Measurements from ENCODE around the gene ATP8B3. TPM values are rescaled to one million over a fixed set of nuclear protein-coding genes. Genes with fewer than 3 reads are reported as not detected.

ATP8B3 gene
- total RNA-seq, 4 donors from 2014 or later = 0.30 to 1.2 (median 0.66) TPM

- DNase-seq (ENCODE audit: low spot score in 2 of 2) = no peak
- intact Hi-C loops (cut with DNase I; ENCODE audit: low total_unique reads) = no loop called here
- no peak overlapping the region for H3K4me3 ChIP-seq (ENCODE audit: low read depth, poor library complexity, severe bottlenecking)
- no peak for TF ChIP-seq POLR2A (IDR thresholded peaks at IDR 0.05)
- TF ChIP-seq, protein P1, sequence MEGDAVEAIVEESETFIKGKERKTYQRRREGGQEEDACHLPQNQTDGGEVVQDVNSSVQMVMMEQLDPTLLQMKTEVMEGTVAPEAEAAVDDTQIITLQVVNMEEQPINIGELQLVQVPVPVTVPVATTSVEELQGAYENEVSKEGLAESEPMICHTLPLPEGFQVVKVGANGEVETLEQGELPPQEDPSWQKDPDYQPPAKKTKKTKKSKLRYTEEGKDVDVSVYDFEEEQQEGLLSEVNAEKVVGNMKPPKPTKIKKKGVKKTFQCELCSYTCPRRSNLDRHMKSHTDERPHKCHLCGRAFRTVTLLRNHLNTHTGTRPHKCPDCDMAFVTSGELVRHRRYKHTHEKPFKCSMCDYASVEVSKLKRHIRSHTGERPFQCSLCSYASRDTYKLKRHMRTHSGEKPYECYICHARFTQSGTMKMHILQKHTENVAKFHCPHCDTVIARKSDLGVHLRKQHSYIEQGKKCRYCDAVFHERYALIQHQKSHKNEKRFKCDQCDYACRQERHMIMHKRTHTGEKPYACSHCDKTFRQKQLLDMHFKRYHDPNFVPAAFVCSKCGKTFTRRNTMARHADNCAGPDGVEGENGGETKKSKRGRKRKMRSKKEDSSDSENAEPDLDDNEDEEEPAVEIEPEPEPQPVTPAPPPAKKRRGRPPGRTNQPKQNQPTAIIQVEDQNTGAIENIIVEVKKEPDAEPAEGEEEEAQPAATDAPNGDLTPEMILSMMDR (IDR thresholded peaks at IDR 0.05) = no peak
- 76 to 83% methylated on average over 9 of the region's 9 CpGs for WGBS, 2 donors
These were observed 28.2 kb downstream of the ATP8B3 start for GRCh38 chr19:1783874-1784273.

GRCh38 chr19:1783354-1783753 is 28.7 kb downstream of the ATP8B3 start:
- intact Hi-C loops (cut with DNase I; ENCODE audit: low total_unique reads) = no loop called here
- WGBS, 2 donors = 79 to 84% methylated on average over 4 of the region's 4 CpGs
- DNase-seq (ENCODE audit: low spot score in 2 of 2) = no peak
- TF ChIP-seq, protein P1 (IDR thresholded peaks at IDR 0.05) = no peak
- TF ChIP-seq POLR2A (IDR thresholded peaks at IDR 0.05) = no peak
- no peak overlapping the region for H3K4me3 ChIP-seq (ENCODE audit: low read depth, poor library complexity, severe bottlenecking)

DNA sequence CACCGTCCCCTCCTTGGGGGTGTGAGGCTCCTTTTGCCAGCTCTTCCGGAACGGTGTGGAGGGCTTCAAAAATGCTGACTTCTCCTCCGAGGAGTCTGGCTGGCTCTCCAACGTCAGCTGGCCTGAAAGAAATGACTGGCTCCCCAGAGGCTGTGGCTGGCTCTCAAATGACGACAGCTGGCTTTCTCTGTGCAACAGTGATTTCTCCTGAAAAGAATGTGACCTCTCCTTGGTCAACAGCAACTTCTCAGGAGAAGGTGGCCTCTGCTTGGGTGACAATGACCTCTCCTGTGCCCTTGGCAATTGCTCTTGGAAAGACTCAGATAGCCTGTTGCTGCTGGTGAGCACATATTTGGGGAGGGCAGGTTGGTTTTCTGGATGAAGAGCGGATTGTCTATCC is 29.6 kb downstream of the ATP8B3 start:
- TF ChIP-seq, protein P1 (IDR thresholded peaks at IDR 0.05) = no peak
- TF ChIP-seq POLR2A (IDR thresholded peaks at IDR 0.05) = no peak
- intact Hi-C loops (cut with DNase I; ENCODE audit: low total_unique reads) = no loop called here
- 56 to 74% methylated on average over 7 of the region's 7 CpGs for WGBS, 2 donors
- H3K4me3 ChIP-seq (ENCODE audit: low read depth, poor library complexity, severe bottlenecking) = no peak overlapping the region
- DNase-seq (ENCODE audit: low spot score in 2 of 2) = no peak

GRCh38 chr19:1780272-1780958 is 31.7 kb downstream of the ATP8B3 start:
- DNase-seq (ENCODE audit: low spot score in 2 of 2) = no peak
- intact Hi-C loops (cut with DNase I; ENCODE audit: low total_unique reads) = no loop called here
- no peak overlapping the region for H3K4me3 ChIP-seq (ENCODE audit: low read depth, poor library complexity, severe bottlenecking)
- no peak for TF ChIP-seq POLR2A (IDR thresholded peaks at IDR 0.05)
- TF ChIP-seq, protein P1 (IDR thresholded peaks at IDR 0.05) = no peak
- WGBS, 2 donors = 23 to 47% methylated on average over 12 to 14 of the region's 14 CpGs

DNA sequence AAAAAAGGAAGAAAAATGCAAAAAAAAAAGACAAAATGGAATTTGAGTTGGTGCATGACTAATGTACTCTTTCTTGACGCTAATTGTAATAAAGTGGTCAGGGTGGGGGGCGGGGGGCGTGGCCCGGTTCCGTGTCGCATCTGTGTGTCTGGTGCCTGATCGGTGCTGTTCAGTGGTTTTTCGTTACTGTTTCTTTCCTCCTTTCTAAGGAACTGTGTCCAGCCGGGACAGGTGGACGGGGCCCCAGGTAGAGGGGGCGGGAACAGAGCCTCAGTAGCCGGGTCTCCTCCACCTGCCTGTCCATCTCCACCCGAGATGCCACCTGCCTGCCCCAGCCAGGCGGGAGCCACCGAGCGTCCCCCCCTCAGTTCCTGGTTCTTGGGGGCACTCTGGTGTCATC is 32.5 kb downstream of the ATP8B3 start:
- intact Hi-C loops (cut with DNase I; ENCODE audit: low total_unique reads) = no loop called here
- TF ChIP-seq POLR2A (IDR thresholded peaks at IDR 0.05) = no peak
- TF ChIP-seq, protein P1 (IDR thresholded peaks at IDR 0.05) = no peak
- DNase-seq (ENCODE audit: low spot score in 2 of 2) = no peak

DNA sequence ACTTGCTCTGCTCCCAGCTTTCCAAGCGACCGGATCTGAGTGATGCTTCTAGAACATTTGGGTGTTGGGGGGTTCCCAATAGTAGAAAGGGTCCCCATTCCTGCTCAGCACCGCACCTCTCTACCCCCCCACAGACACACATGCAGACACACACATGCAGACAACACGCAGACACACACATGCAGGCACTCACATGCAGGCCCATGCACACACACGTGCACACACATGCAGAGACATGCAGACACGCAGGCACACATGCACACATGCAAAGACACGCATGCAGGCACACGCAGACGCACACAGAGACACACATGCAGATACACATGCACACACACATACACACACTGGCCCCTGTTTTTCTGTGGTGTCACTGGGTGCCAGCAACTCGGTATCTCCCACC is 34.9 kb downstream of the ATP8B3 start:
- DNase-seq (ENCODE audit: low spot score in 2 of 2) = no peak

More for the DNA sequence above, 32.5 kb downstream of the ATP8B3 start:
- no peak overlapping the region for H3K4me3 ChIP-seq (ENCODE audit: low read depth, poor library complexity, severe bottlenecking)
- 20 to 35% methylated on average over 16 of the region's 16 CpGs for WGBS, 2 donors

More for the DNA sequence above, 34.9 kb downstream of the ATP8B3 start:
- TF ChIP-seq POLR2A (IDR thresholded peaks at IDR 0.05) = no peak
- TF ChIP-seq, protein P1 (IDR thresholded peaks at IDR 0.05) = no peak
- 62 to 63% methylated on average over 9 to 10 of the region's 10 CpGs for WGBS, 2 donors
- intact Hi-C loops (cut with DNase I; ENCODE audit: low total_unique reads) = no loop called here
- no peak overlapping the region for H3K4me3 ChIP-seq (ENCODE audit: low read depth, poor library complexity, severe bottlenecking)
